Immature natural killer cell (primary cell): ENCODE data around the gene SWI5. TPM values are rescaled to one million over a fixed set of nuclear protein-coding genes. Genes with fewer than 3 reads are reported as not detected.
A peak's percentile ranks its signal among the peaks of the same experiment; 100 is the strongest.

Experiments used
- DNase-seq, 3 donors: peaks; one replicate each; pipeline ENCODE4 v3.0.0; 2022; ENCODE audit warnings: mixed read lengths in 1 of 3
- H3K27ac Mint-ChIP-seq, 6 donors: one replicate each; pipeline ENCODE4 v1.8.0; 2020; ENCODE audit warnings: mixed read lengths in 6 of 6, mild to moderate bottlenecking in 5 of 6, inconsistent platforms in 4 of 6, moderate library complexity in 3 of 6
- H3K27me3 Mint-ChIP-seq, 3 donors: one replicate each; pipeline ENCODE4 v1.8.0; 2020 to 2021; ENCODE audit warnings: low read depth in 3 of 3, mild to moderate bottlenecking in 3 of 3, mixed read lengths in 3 of 3, moderate library complexity in 3 of 3, inconsistent platforms in 1 of 3
- H3K36me3 Mint-ChIP-seq, 3 donors: one replicate each; pipeline ENCODE4 v1.8.0; 2020; ENCODE audit warnings: mixed read lengths in 3 of 3, inconsistent platforms in 2 of 3, mild to moderate bottlenecking in 2 of 3
- H3K4me1 Mint-ChIP-seq, 2 donors: one replicate each; pipeline ENCODE4 v1.8.0; 2020; ENCODE audit warnings: inconsistent platforms in 2 of 2, mild to moderate bottlenecking in 2 of 2, mixed read lengths in 2 of 2, moderate library complexity in 1 of 2
- H3K4me3 Mint-ChIP-seq, 5 donors: one replicate each; pipeline ENCODE4 v1.8.0; 2020; ENCODE audit warnings: mild to moderate bottlenecking in 5 of 5, mixed read lengths in 5 of 5, inconsistent platforms in 3 of 5, moderate library complexity in 3 of 5
- H3K9me3 Mint-ChIP-seq, 6 donors: one replicate each; pipeline ENCODE4 v1.8.0; 2020; ENCODE audit warnings: mild to moderate bottlenecking in 6 of 6, mixed read lengths in 6 of 6, inconsistent platforms in 4 of 6, moderate library complexity in 3 of 6
- polyA plus RNA-seq, 3 donors: library from polyadenylated mRNA; unstranded; fragments of 300-500 nt; fragmentation: Illumina TruSeq; gene quantifications; one replicate each; pipeline ENCODE4 v1.2.3, GENCODE V29; 2021

SWI5 gene
- polyA plus RNA-seq, 3 donors from 2014 or later, result 20.9 to 23.3 (median 21.5) TPM

- peaks cover 0 to 2% (median 0%) of the 10 kb centered on the region in 6 donors for H3K9me3 Mint-ChIP-seq
- peaks cover 11 to 26% (median 15%) of the 10 kb centered on the region in 3 donors for H3K36me3 Mint-ChIP-seq
- DNase-seq, result no peak
- no peak overlapping the region for H3K27ac Mint-ChIP-seq
- H3K4me3 Mint-ChIP-seq, result no peak overlapping the region
- peaks cover under 1 to 7% (median 1%) of the 10 kb centered on the region in 3 donors for H3K27me3 Mint-ChIP-seq
- peaks cover 2 to 3% of the 10 kb centered on the region in 2 donors for H3K4me1 Mint-ChIP-seq
These were observed 18.8 kb upstream of the SWI5 start for GRCh38 chr9:128257086-128257825.

- H3K4me1 Mint-ChIP-seq, result no peaks in the 10 kb centered on the region
- H3K9me3 Mint-ChIP-seq, result peaks cover 0 to 2% (median 0%) of the 10 kb centered on the region in 6 donors
- no peak for DNase-seq
- H3K27me3 Mint-ChIP-seq, result peaks cover 0 to 4% (median 0%) of the 10 kb centered on the region in 3 donors
- H3K4me3 Mint-ChIP-seq, result no peak overlapping the region
- no peak overlapping the region for H3K27ac Mint-ChIP-seq
- H3K36me3 Mint-ChIP-seq, result peaks cover 18 to 33% (median 18%) of the 10 kb centered on the region in 3 donors
These were observed 18.2 kb upstream of the SWI5 start for GRCh38 chr9:128257907-128258306.

- DNase-seq, result no peak
- H3K27me3 Mint-ChIP-seq, result peaks cover 0 to 4% (median 0%) of the 10 kb centered on the region in 3 donors
- no peak overlapping the region for H3K4me3 Mint-ChIP-seq
- no peaks in the 10 kb centered on the region for H3K4me1 Mint-ChIP-seq
- H3K27ac Mint-ChIP-seq, result no peak overlapping the region
- H3K36me3 Mint-ChIP-seq, result peaks cover 18 to 35% (median 18%) of the 10 kb centered on the region in 3 donors
- peaks cover 0 to 2% (median 0%) of the 10 kb centered on the region in 6 donors for H3K9me3 Mint-ChIP-seq
These were observed 17.8 kb upstream of the SWI5 start for GRCh38 chr9:128258326-128258725.

- Mint-ChIP-seq H3K27ac (no peak overlapping the region), H3K9me3 (peaks cover 0 to 2% (median 0%) of the 10 kb centered on the region in 6 donors), H3K4me1 (no peaks in the 10 kb centered on the region), H3K36me3 (peaks cover 18 to 35% (median 18%) of the 10 kb centered on the region in 3 donors), H3K4me3 (no peak overlapping the region), H3K27me3 (peaks cover 0 to 4% (median 0%) of the 10 kb centered on the region in 3 donors)
- no peak for DNase-seq
These were observed 16.9 kb upstream of the SWI5 start for GRCh38 chr9:128259156-128259555.

- Mint-ChIP-seq H3K27me3 (peaks cover 0 to 2% (median 0%) of the 10 kb centered on the region in 3 donors), H3K9me3 (peaks cover 0 to 2% (median 0%) of the 10 kb centered on the region in 6 donors), H3K4me3 (no peak overlapping the region), H3K27ac (no peak overlapping the region), H3K36me3 (peaks cover 18 to 43% (median 18%) of the 10 kb centered on the region in 3 donors), H3K4me1 (no peaks in the 10 kb centered on the region)
- DNase-seq, result no peak
These were observed 15.7 kb upstream of the SWI5 start for GRCh38 chr9:128260340-128260739.

- peaks cover 15 to 48% (median 23%) of the 10 kb centered on the region in 3 donors for H3K36me3 Mint-ChIP-seq
- H3K27me3 Mint-ChIP-seq, result no peaks in the 10 kb centered on the region
- H3K4me3 Mint-ChIP-seq, result no peak overlapping the region
- DNase-seq, result no peak
- no peaks in the 10 kb centered on the region for H3K9me3 Mint-ChIP-seq
- no peak overlapping the region for H3K27ac Mint-ChIP-seq
- no peaks in the 10 kb centered on the region for H3K4me1 Mint-ChIP-seq
These were observed 13.4 kb upstream of the SWI5 start for GRCh38 chr9:128262687-128263086.

- no peak for DNase-seq
- Mint-ChIP-seq H3K9me3 (no peaks in the 10 kb centered on the region), H3K36me3 (peaks cover 14 to 38% (median 23%) of the 10 kb centered on the region in 3 donors)
These were observed 10.7 kb upstream of the SWI5 start for GRCh38 chr9:128265348-128265847.

GRCh38 chr9:128266868-128267590, 9.0 kb upstream of the SWI5 start:
- Mint-ChIP-seq H3K4me1 (no peaks in the 10 kb centered on the region), H3K4me3 (no peak overlapping the region)

More at GRCh38 chr9:128265348-128265847, 10.7 kb upstream of the SWI5 start:
- Mint-ChIP-seq H3K4me1 (no peaks in the 10 kb centered on the region), H3K4me3 (no peak overlapping the region), H3K27ac (no peak overlapping the region), H3K27me3 (peaks cover 0 to 1% (median 0%) of the 10 kb centered on the region in 3 donors)

GRCh38 chr9:128271112-128271511, 5.0 kb upstream of the SWI5 start:
- Mint-ChIP-seq H3K36me3 (peaks cover 3 to 17% (median 7%) of the 10 kb centered on the region in 3 donors), H3K9me3 (no peaks in the 10 kb centered on the region), H3K27ac (no peak overlapping the region), H3K4me1 (peaks cover 14 to 23% of the 10 kb centered on the region in 2 donors), H3K4me3 (no peak overlapping the region), H3K27me3 (peaks cover 4 to 5% (median 4%) of the 10 kb centered on the region in 3 donors)
- no peak for DNase-seq

More at GRCh38 chr9:128266868-128267590, 9.0 kb upstream of the SWI5 start:
- Mint-ChIP-seq H3K9me3 (no peaks in the 10 kb centered on the region), H3K27ac (no peak overlapping the region), H3K36me3 (peaks cover 5 to 27% (median 14%) of the 10 kb centered on the region in 3 donors), H3K27me3 (peaks cover 0 to 1% (median 0%) of the 10 kb centered on the region in 3 donors)
- no peak for DNase-seq

- peaks cover 8 to 9% (median 8%) of the 10 kb centered on the region in 3 donors for H3K27me3 Mint-ChIP-seq
- DNase-seq, result no peak
- peaks cover 18 to 27% of the 10 kb centered on the region in 2 donors for H3K4me1 Mint-ChIP-seq
- peaks cover 3 to 13% (median 7%) of the 10 kb centered on the region in 3 donors for H3K36me3 Mint-ChIP-seq
- H3K4me3 Mint-ChIP-seq, result no peak overlapping the region
- peak overlapping the region in 1 of 6 donors; percentile 48 for H3K27ac Mint-ChIP-seq
- H3K9me3 Mint-ChIP-seq, result no peaks in the 10 kb centered on the region
These were observed 4.6 kb upstream of the SWI5 start for GRCh38 chr9:128271512-128271911.

- Mint-ChIP-seq H3K36me3 (peaks cover 3 to 10% (median 3%) of the 10 kb centered on the region in 3 donors), H3K4me1 (peaks cover 28 to 38% of the 10 kb centered on the region in 2 donors), H3K4me3 (peak overlapping the region; percentile 94 to 98 (median 98)), H3K9me3 (peaks cover 0 to 1% (median 0%) of the 10 kb centered on the region in 6 donors), H3K27ac (peak overlapping the region; percentile 15 to 98 (median 88)), H3K27me3 (peaks cover 9 to 13% (median 12%) of the 10 kb centered on the region in 3 donors)
- DNase-seq, result no peak
These were observed 1.8 kb upstream of the SWI5 start for GRCh38 chr9:128274245-128274644.

GRCh38 chr9:128275198-128276007, 673 bp upstream of the SWI5 start, which contains the start of gene GOLGA2:
Gene GOLGA2 (minus strand): TSS chr9:128276007. CDS start chr9:128275976, 31 bp downstream.
- DNase-seq, result peak in 1 of 3 donors; percentile 24
- Mint-ChIP-seq H3K4me3 (peak within 1 kb of the TSS; percentile 94 to 98 (median 98)), H3K27me3 (peaks cover 9 to 13% (median 12%) of the 10 kb centered on the region in 3 donors), H3K9me3 (peaks cover 0 to 1% (median 0%) of the 10 kb centered on the region in 6 donors), H3K4me1 (peaks cover 32 to 40% of the 10 kb centered on the region in 2 donors), H3K36me3 (peaks cover 3 to 10% (median 3%) of the 10 kb centered on the region in 3 donors), H3K27ac (peak within 1 kb of the TSS; percentile 91 to 98 (median 95))
